Vagina (tissue), 2 donors: ENCODE measurements around the gene LAMA2. TPM values are rescaled to one million over a fixed set of nuclear protein-coding genes. Genes with fewer than 3 reads are reported as not detected.

Source experiments
- DNase-seq, 2 donors: peaks; one replicate each; pipeline ENCODE4 v3.0.0-alpha.2; 2017; ENCODE audit errors: extremely low spot score in 2 of 2
- H3K27ac ChIP-seq: fragments of 200-600 bp; sonication (generic); one replicate; pipeline ENCODE4 v1.5.1; 2019
- H3K27me3 ChIP-seq: fragments of 200-600 bp; sonication (generic); one replicate; pipeline ENCODE4 v1.5.1; 2019
- H3K36me3 ChIP-seq, 2 donors: fragments of 200-600 bp; sonication (generic); one replicate each; pipeline ENCODE4 v1.5.1; 2017 to 2019
- H3K4me1 ChIP-seq: fragments of 200-600 bp; sonication (generic); one replicate; pipeline ENCODE4 v1.5.1; 2019
- H3K4me3 ChIP-seq, 2 donors: fragments of 200-600 bp; sonication (generic); 1 replicate in 1 of 2; 2 replicates in 1 of 2; pipeline ENCODE4 v1.5.1; 2016 to 2019
- H3K9me3 ChIP-seq: fragments of 200-600 bp; sonication (generic); one replicate; pipeline ENCODE4 v1.5.1; 2019
- CTCF ChIP-seq, 3 experiments: fragments of 450-650 bp in 2 of 3; fragments of 200-600 bp in 1 of 3; sonication (generic) in 1 of 3; IDR thresholded peaks; one replicate each; pipeline ENCODE4 v1.5.1; 2017 to 2019; ENCODE audit warnings: antibody characterized with exemption in 3 of 3, mild to moderate bottlenecking in 2 of 3, moderate library complexity in 2 of 3
- POLR2A ChIP-seq, 2 donors: fragments of 450-650 bp; IDR thresholded peaks; one replicate each; pipeline ENCODE4 v1.6.1; 2017; ENCODE audit warnings: antibody characterized with exemption in 2 of 2, mild to moderate bottlenecking in 2 of 2, moderate library complexity in 2 of 2
- POLR2AphosphoS5 ChIP-seq, 2 donors: sonication (generic); formaldehyde crosslinking; IDR thresholded peaks; one replicate each; pipeline ENCODE4 v1.9.0; 2017; ENCODE audit warnings: antibody characterized with exemption in 2 of 2, mild to moderate bottlenecking in 2 of 2, low read depth in 1 of 2; ENCODE audit not compliant: insufficient read depth in 1 of 2
- intact Hi-C: fragments of 100-400 bp; cut with DNase I; formaldehyde crosslinking; loops from one replicate; pipeline ENCODE4 v1.15.1; 2023
- total RNA-seq: library from RNA; depleted of rRNA; stranded (reverse); fragments of >200 nt; gene quantifications from one replicate; pipeline ENCODE4 v1.2.3, GENCODE V29; 2016

The LAMA2 gene
- total RNA-seq, 1 donor from 2014 or later = 91.1 TPM

- H3K4me3 ChIP-seq = no peak overlapping the region
- no peaks in the 10 kb centered on the region for H3K4me1 ChIP-seq
- TF ChIP-seq POLR2AphosphoS5 (IDR thresholded peaks at IDR 0.05; ENCODE audit: insufficient read depth in 1 of 2, low read depth in 1 of 2) (no peak), POLR2A (IDR thresholded peaks at IDR 0.05) (no peak), CTCF (IDR thresholded peaks at IDR 0.05) (no peak)
- H3K9me3 ChIP-seq = no peaks in the 10 kb centered on the region
- no peaks in the 10 kb centered on the region for H3K36me3 ChIP-seq
- intact Hi-C loops = no loop called here
- no peak overlapping the region for H3K27ac ChIP-seq
- no peaks in the 10 kb centered on the region for H3K27me3 ChIP-seq
- no peak for DNase-seq
These were observed 446.7 kb downstream of the LAMA2 start for GRCh38 chr6:129329678-129330077.

GRCh38 chr6:129331450-129332138 lies 448.7 kb downstream of the LAMA2 start:
- Histone ChIP-seq H3K27me3 (no peaks in the 10 kb centered on the region), H3K4me1 (no peaks in the 10 kb centered on the region), H3K4me3 (no peak overlapping the region), H3K9me3 (no peaks in the 10 kb centered on the region), H3K27ac (no peak overlapping the region), H3K36me3 (no peaks in the 10 kb centered on the region)
- intact Hi-C loops = no loop called here
- TF ChIP-seq CTCF (IDR thresholded peaks at IDR 0.05) = no peak
- TF ChIP-seq POLR2A (IDR thresholded peaks at IDR 0.05) = no peak
- TF ChIP-seq POLR2AphosphoS5 (IDR thresholded peaks at IDR 0.05; ENCODE audit: insufficient read depth in 1 of 2, low read depth in 1 of 2) = no peak
- DNase-seq = no peak

GRCh38 chr6:129335792-129336191 lies 452.9 kb downstream of the LAMA2 start:
- no peak for DNase-seq
- Histone ChIP-seq H3K9me3 (no peaks in the 10 kb centered on the region), H3K27me3 (no peaks in the 10 kb centered on the region), H3K27ac (no peak overlapping the region), H3K36me3 (no peaks in the 10 kb centered on the region), H3K4me3 (no peak overlapping the region), H3K4me1 (no peaks in the 10 kb centered on the region)
- TF ChIP-seq POLR2AphosphoS5 (IDR thresholded peaks at IDR 0.05; ENCODE audit: insufficient read depth in 1 of 2, low read depth in 1 of 2) (no peak), CTCF (IDR thresholded peaks at IDR 0.05) (no peak), POLR2A (IDR thresholded peaks at IDR 0.05) (no peak)
- intact Hi-C loops = no loop called here

GRCh38 chr6:129338683-129339082 lies 455.7 kb downstream of the LAMA2 start:
- TF ChIP-seq POLR2A (IDR thresholded peaks at IDR 0.05) = no peak
- TF ChIP-seq CTCF (IDR thresholded peaks at IDR 0.05) = no peak
- no peak for TF ChIP-seq POLR2AphosphoS5 (IDR thresholded peaks at IDR 0.05; ENCODE audit: insufficient read depth in 1 of 2, low read depth in 1 of 2)
- H3K4me3 ChIP-seq = no peak overlapping the region
- H3K4me1 ChIP-seq = no peaks in the 10 kb centered on the region
- no peak overlapping the region for H3K27ac ChIP-seq
- H3K36me3 ChIP-seq = no peaks in the 10 kb centered on the region
- no peaks in the 10 kb centered on the region for H3K27me3 ChIP-seq
- no peaks in the 10 kb centered on the region for H3K9me3 ChIP-seq
- no peak for DNase-seq
- intact Hi-C loops = no loop called here

GRCh38 chr6:129340983-129341382 lies 458.0 kb downstream of the LAMA2 start:
- no peak for DNase-seq
- Histone ChIP-seq H3K4me1 (no peaks in the 10 kb centered on the region), H3K9me3 (no peaks in the 10 kb centered on the region), H3K27ac (no peak overlapping the region), H3K36me3 (no peaks in the 10 kb centered on the region), H3K4me3 (no peak overlapping the region), H3K27me3 (no peaks in the 10 kb centered on the region)
- TF ChIP-seq POLR2AphosphoS5 (IDR thresholded peaks at IDR 0.05; ENCODE audit: insufficient read depth in 1 of 2, low read depth in 1 of 2) (no peak), POLR2A (IDR thresholded peaks at IDR 0.05) (no peak), CTCF (IDR thresholded peaks at IDR 0.05) (no peak)
- intact Hi-C loops = no loop called here
